ENCODE measurements around the gene SANBR. TPM values are rescaled to one million over a fixed set of nuclear protein-coding genes. Genes with fewer than 3 reads are reported as not detected.

Gene SANBR
- total RNA-seq, 4 donors from 2014 or later: 14.7 to 19.8 (median 17.6) TPM

DNA sequence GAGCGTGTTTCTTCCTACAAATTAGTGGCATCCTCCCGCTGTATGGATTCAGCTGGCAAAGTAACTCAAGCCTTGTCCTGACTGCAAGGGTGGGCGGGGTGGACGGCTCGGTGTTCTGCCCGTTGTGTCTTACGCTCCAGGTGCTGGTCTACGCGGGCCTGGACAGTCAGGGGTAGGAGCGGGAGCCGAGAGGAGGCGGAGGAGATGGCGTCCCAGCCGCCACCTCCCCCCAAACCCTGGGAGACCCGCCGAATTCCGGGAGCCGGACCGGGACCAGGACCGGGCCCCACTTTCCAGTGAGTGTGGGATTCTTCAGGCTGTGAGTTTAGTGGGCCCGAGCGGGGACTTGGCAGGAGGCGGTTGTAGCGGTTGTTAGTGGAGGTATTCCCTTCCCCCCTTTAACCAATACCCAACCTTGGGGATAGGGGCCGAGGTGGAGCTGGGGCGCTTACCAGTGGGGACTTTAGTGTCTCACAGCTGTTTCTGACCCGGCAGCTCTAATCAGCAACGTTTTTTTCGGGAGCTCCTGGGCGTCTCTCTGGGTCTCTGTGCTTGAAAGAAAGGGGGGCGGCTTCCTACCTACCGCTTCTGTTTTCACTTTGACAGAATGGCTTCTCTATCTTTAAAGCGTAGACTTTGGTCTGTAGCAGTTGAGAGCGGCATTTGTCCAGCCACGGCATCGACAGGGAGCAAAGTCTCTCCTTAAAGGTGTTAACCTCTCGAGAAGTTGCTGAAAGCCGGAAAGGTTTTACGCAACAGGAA is 47.9 kb upstream of the SANBR start, which contains the start of the genes PEX13 and PUS10:
Gene PEX13, plus strand, starts transcription at position 165 of the 762 bp plus-strand sequence. Its CDS starts 40 bp downstream, at position 205.
Gene PUS10, minus strand, starts transcription at position 700 of the 762 bp plus-strand sequence. CDS start 6,365 bp downstream, outside the sequence.
- DNase-seq: peak; percentile 79 to 87 (median 87)
- Histone ChIP-seq H3K27ac (peak within 1 kb of the TSS; percentile 88 to 94 (median 90)), H3K4me1 (peaks cover 0 to 15% (median 4%) of the 10 kb centered on the region in 4 donors)

DNA sequence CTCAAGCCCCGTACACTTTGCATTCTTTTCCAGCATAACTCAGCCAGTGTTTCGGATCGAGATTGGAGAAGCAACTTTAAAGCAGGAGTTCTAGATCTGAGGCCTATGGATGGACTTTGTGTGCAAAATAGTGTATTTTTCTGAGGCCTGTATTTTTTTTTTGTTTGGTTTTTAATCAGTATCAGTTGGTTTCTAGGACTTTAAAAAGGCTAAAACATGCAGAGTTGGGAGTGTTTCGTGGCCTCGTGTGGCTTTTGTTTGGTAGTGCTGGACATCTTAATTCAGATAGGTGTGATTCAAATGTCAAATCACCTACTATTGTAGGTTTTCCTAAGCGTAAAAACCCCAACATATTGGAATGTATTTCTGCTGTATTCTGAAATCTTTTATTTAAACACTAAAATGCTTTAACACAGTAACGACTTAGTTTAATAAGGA is 47.3 kb upstream of the SANBR start:
- Histone ChIP-seq H3K27me3 (no peaks in the 10 kb centered on the region), H3K36me3 (peaks cover 0 to 25% (median 0%) of the 10 kb centered on the region in 3 donors), H3K9me3 (no peaks in the 10 kb centered on the region), H3K27ac (peak overlapping the region; percentile 88 to 94 (median 90)), H3K4me1 (peaks cover 0 to 15% (median 4%) of the 10 kb centered on the region in 4 donors), H3K4me3 (peak overlapping the region; percentile 65 to 87 (median 78))
- TF ChIP-seq, protein P1, sequence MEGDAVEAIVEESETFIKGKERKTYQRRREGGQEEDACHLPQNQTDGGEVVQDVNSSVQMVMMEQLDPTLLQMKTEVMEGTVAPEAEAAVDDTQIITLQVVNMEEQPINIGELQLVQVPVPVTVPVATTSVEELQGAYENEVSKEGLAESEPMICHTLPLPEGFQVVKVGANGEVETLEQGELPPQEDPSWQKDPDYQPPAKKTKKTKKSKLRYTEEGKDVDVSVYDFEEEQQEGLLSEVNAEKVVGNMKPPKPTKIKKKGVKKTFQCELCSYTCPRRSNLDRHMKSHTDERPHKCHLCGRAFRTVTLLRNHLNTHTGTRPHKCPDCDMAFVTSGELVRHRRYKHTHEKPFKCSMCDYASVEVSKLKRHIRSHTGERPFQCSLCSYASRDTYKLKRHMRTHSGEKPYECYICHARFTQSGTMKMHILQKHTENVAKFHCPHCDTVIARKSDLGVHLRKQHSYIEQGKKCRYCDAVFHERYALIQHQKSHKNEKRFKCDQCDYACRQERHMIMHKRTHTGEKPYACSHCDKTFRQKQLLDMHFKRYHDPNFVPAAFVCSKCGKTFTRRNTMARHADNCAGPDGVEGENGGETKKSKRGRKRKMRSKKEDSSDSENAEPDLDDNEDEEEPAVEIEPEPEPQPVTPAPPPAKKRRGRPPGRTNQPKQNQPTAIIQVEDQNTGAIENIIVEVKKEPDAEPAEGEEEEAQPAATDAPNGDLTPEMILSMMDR (IDR thresholded peaks at IDR 0.05): no peak
- no peak for TF ChIP-seq POLR2A (IDR thresholded peaks at IDR 0.05)
- no peak for DNase-seq

More for the DNA sequence above, 47.9 kb upstream of the SANBR start, which contains the start of the genes PEX13 and PUS10:
- Histone ChIP-seq H3K36me3 (peaks cover 0 to 22% (median 0%) of the 10 kb centered on the region in 3 donors), H3K9me3 (no peaks in the 10 kb centered on the region), H3K27me3 (no peaks in the 10 kb centered on the region), H3K4me3 (peak within 1 kb of the TSS; percentile 65 to 87 (median 78))
- TF ChIP-seq POLR2A (IDR thresholded peaks at IDR 0.05): peak; percentile 39 to 51
- TF ChIP-seq, protein P1 (IDR thresholded peaks at IDR 0.05): no peak

DNA sequence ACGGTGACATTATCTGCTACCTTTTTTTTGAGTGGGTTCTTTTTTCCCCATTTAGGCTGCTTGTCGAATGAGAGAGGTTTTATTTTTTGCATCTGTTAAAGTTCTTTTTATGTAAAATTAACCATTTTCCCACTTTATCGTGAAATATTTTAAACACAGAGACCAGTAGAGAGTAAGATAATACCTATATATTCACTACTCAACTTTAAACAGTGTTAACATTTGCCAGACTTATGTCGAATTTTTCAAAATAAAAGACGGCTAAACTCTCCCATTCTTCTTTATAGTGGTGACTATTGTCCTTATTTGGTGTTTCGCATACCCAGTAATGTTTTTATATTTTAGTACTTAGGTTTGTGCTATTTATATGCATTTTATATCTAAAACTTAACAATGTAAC is 46.9 kb upstream of the SANBR start:
- peak overlapping the region in 3 of 4 donors; percentile 65 to 87 (median 79) for H3K4me3 ChIP-seq
- no peaks in the 10 kb centered on the region for H3K9me3 ChIP-seq
- DNase-seq: no peak
- peaks cover 0 to 15% (median 4%) of the 10 kb centered on the region in 4 donors for H3K4me1 ChIP-seq
- no peaks in the 10 kb centered on the region for H3K27me3 ChIP-seq
- H3K27ac ChIP-seq: peak overlapping the region in 3 of 4 donors; percentile 88 to 94 (median 91)
- TF ChIP-seq POLR2A (IDR thresholded peaks at IDR 0.05): no peak
- TF ChIP-seq, protein P1 (IDR thresholded peaks at IDR 0.05): no peak
- H3K36me3 ChIP-seq: peaks cover 0 to 25% (median 0%) of the 10 kb centered on the region in 3 donors

DNA sequence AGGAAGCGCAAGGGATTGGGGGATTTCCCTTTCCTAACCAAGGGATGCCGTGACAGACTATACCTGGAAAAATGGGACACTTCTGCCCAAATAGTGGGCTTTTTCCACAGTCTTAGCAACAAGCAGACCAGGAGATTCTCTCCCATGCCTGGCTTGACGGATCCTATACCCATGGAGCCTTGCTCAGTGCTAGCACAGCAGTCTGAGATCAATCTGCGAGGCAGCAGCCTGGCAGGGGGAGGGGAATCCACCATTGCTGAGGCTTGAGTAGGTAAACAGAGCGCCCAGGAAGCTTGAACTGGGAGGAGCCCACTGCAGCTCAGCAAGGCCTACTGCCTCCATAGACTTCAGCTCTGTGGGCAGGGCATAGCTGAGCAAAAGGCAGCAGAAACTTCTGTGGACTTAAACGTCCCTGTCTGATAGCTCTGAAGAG is 44.4 kb upstream of the SANBR start:
- H3K4me3 ChIP-seq: no peak overlapping the region
- no peak for DNase-seq
- H3K36me3 ChIP-seq: peaks cover 0 to 25% (median 0%) of the 10 kb centered on the region in 3 donors
- no peaks in the 10 kb centered on the region for H3K27me3 ChIP-seq
- H3K9me3 ChIP-seq: no peaks in the 10 kb centered on the region
- H3K4me1 ChIP-seq: peaks cover 0 to 15% (median 4%) of the 10 kb centered on the region in 4 donors
- H3K27ac ChIP-seq: no peak overlapping the region
- TF ChIP-seq POLR2A (IDR thresholded peaks at IDR 0.05): no peak
- TF ChIP-seq, protein P1 (IDR thresholded peaks at IDR 0.05): no peak

DNA sequence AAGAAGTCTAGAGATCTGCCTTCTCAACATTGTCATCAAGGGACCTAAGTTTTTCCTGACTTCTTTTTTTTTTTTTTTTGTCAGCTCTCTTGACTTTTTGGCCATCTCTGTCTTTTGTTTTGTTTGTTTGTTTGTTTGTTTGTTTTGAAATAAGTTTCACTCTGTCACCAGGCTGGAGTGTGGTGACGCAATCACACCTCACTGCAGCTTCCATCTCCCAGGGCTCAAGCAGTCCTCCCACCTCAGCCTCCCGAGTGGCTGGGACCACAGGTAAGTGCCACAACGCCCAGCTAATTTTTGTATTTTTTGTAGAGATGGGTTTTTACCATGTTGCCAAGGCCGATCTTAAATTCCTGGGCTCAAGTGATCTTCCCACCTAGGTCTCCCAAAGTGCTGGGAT is 42.0 kb upstream of the SANBR start:
- no peak overlapping the region for H3K27ac ChIP-seq
- H3K27me3 ChIP-seq: no peaks in the 10 kb centered on the region
- peaks cover 0 to 15% (median 4%) of the 10 kb centered on the region in 4 donors for H3K4me1 ChIP-seq
- DNase-seq: no peak
- H3K4me3 ChIP-seq: no peak overlapping the region
- TF ChIP-seq, protein P1 (IDR thresholded peaks at IDR 0.05): no peak
- no peak for TF ChIP-seq POLR2A (IDR thresholded peaks at IDR 0.05)
- no peaks in the 10 kb centered on the region for H3K9me3 ChIP-seq
- H3K36me3 ChIP-seq: peaks cover 0 to 25% (median 0%) of the 10 kb centered on the region in 3 donors

Measured in Peyer's patch (tissue), 4 donors.